Adrenal gland (tissue), 12 donors: ENCODE measurements around the gene AKAP13. TPM values are rescaled to one million over a fixed set of nuclear protein-coding genes. Genes with fewer than 3 reads are reported as not detected.

Experiments used
- DNase-seq, 7 donors: peaks; one replicate each; pipeline ENCODE4 v3.0.0-alpha.2; 2019 to 2020
- H3K27ac ChIP-seq, 5 donors: fragments of 200-600 bp; sonication (generic) in 4 of 5; 1 replicate in 3 of 5; 2 replicates in 2 of 5; pipeline versions ENCODE4 v1.5.1 to v1.8.0; 2016 to 2020; ENCODE audit warnings: mild to moderate bottlenecking in 1 of 5
- H3K27me3 ChIP-seq: fragments of 200-600 bp; 2 replicates; pipeline ENCODE4 v1.8.0; 2021
- H3K36me3 ChIP-seq, 2 donors: fragments of 200-600 bp; replicated peaks in 1 of 2; 1 replicate in 1 of 2; 2 replicates in 1 of 2; pipeline versions ENCODE4 v1.5.1 to v1.8.0; 2018 to 2022
- H3K4me1 ChIP-seq, 2 donors: fragments of 200-600 bp; replicated peaks in 1 of 2; 1 replicate in 1 of 2; 2 replicates in 1 of 2; pipeline versions ENCODE4 v1.5.1 to v1.8.0; 2018 to 2021
- H3K4me3 ChIP-seq, 4 donors: fragments of 200-600 bp; sonication (generic) in 3 of 4; one replicate each; pipeline ENCODE4 v1.5.1; 2016 to 2018
- H3K9me3 ChIP-seq, 3 donors: fragments of 200-600 bp; sonication (generic) in 1 of 3; replicated peaks in 1 of 3; 1 replicate in 2 of 3; 2 replicates in 1 of 3; pipeline versions ENCODE4 v1.5.1 to v1.8.0; 2016 to 2021
- POLR2A ChIP-seq, 2 donors: fragments of 450-650 bp; IDR thresholded peaks; one replicate each; pipeline ENCODE4 v1.6.1; 2017; ENCODE audit warnings: antibody characterized with exemption in 2 of 2, mild to moderate bottlenecking in 2 of 2, moderate library complexity in 1 of 2
- WGBS, 4 donors: extraction: QIAGEN DNeasy Blood & Tissue Kit in 2 of 4; methylation state at CpG; one replicate each; pipeline versions ENCODE4 v1.1.5 to v1.1.7; 2013 to 2017; 5-methylcytosine and 5-hydroxymethylcytosine counted together
- intact Hi-C, 2 donors: fragments of 100-400 bp; cut with DNase I; formaldehyde crosslinking; loops; one replicate each; pipeline versions ENCODE4 v1.14.1 to v1.15.0; 2022 to 2023
- polyA plus RNA-seq, 3 donors: library from polyadenylated mRNA; stranded (reverse); fragments of 200-250 nt in 2 of 3; fragments of 350-450 nt in 1 of 3; fragmentation: Illumina TruSeq in 1 of 3; extraction: RNeasy Lipid Tissue Mini Kit (QIAGEN cat#74804) in 1 of 3; gene quantifications; one replicate each; pipeline ENCODE4 v1.2.3, GENCODE V29; 2013 to 2014
- total RNA-seq, 9 donors: library from RNA; depleted of rRNA in 4 of 9; stranded (reverse); fragments of >200 nt in 4 of 9; fragments of 120-200 nt in 1 of 9; fragmentation: NEBNext Ultra II Directional in 1 of 9; extraction: Animal tissue kit (Norgen Biotek cat#: 25700) in 1 of 9; gene quantifications; one replicate each; pipeline versions ENCODE4 v1.1.0 to v1.2.4, GENCODE V29; 2013 to 2023
- TF ChIP-seq, protein P1 (sequence below), 6 experiments: fragments of 450-650 bp in 4 of 6; fragments of 200-600 bp in 2 of 6; sonication (generic) in 1 of 6; IDR thresholded peaks; 1 replicate in 5 of 6; 2 replicates in 1 of 6; pipeline versions ENCODE4 v1.5.1 to v1.8.0; 2016 to 2021; ENCODE audit warnings: antibody characterized with exemption in 6 of 6, mild to moderate bottlenecking in 2 of 6, moderate library complexity in 1 of 6
- donor health status: healthy with polysubstance abuse.
- donor health status: Bipolar disorder and iron deficiency.
- donor health status: DM: yes; HTN: yes; CAD: no.
- donor health status: DM: no; HTN: no; CAD: no.
- donor health status: DM: no; HTN: no; CAD: no.
- donor health status: DM: yes; HTN: yes; CAD: no.

The AKAP13 gene
- total and polyA plus RNA-seq, 12 donors = 42.7 to 144 (median 89.2) TPM

DNA sequence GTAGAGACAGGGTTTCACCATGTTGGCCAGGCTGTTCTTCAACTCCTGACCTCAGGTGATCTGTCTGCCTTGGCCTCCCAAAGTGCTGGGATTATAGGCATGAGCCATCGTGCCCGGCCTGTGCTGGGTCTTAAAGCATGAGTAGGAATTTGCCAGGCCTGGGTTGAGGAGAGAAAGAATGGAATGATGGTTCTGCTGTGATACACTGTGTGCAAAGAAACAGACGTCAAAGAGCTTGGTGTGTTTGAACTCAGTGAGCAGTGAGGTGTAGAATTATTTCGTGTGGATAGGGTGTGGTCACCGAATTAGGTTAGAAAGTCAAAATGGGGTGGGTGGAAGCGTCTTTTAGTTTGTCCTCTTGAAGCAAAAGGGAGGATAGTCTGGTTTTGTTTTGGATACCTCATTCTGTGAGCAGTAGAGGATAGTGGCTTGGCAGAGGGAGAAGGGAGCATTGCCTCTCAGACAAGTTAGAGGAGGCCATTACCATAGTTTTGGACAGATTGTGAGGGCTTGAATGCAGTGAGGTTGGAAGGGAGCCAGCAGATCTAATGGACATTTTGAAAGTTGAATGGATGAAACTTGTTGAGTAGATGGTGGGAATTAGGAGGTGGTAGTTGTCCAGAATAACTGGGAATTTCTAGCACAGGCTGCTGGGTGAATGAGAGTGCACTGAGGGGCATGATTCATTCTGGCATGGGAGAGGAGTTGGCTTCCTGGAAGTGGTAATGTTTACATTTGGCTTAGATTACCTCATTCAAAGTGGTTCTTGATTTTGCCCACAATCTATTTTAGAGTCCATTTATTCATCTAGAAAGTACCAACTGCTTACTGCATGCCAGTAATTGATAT is 27.2 kb downstream of the AKAP13 start:
- no peak overlapping the region for H3K4me3 ChIP-seq
- H3K36me3 ChIP-seq = no peaks in the 10 kb centered on the region
- intact Hi-C loops = no loop called here
- H3K27ac ChIP-seq = peak overlapping the region in 2 of 5 donors; percentile 26 to 43
- H3K9me3 ChIP-seq = no peaks in the 10 kb centered on the region
- 93 to 96% (median 94%) methylated on average over 6 of the region's 6 CpGs for whole genome bisulfite sequencing, 4 donors
- TF ChIP-seq, protein P1, sequence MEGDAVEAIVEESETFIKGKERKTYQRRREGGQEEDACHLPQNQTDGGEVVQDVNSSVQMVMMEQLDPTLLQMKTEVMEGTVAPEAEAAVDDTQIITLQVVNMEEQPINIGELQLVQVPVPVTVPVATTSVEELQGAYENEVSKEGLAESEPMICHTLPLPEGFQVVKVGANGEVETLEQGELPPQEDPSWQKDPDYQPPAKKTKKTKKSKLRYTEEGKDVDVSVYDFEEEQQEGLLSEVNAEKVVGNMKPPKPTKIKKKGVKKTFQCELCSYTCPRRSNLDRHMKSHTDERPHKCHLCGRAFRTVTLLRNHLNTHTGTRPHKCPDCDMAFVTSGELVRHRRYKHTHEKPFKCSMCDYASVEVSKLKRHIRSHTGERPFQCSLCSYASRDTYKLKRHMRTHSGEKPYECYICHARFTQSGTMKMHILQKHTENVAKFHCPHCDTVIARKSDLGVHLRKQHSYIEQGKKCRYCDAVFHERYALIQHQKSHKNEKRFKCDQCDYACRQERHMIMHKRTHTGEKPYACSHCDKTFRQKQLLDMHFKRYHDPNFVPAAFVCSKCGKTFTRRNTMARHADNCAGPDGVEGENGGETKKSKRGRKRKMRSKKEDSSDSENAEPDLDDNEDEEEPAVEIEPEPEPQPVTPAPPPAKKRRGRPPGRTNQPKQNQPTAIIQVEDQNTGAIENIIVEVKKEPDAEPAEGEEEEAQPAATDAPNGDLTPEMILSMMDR (IDR thresholded peaks at IDR 0.05) = no peak
- TF ChIP-seq POLR2A (IDR thresholded peaks at IDR 0.05) = no peak
- H3K27me3 ChIP-seq = no peaks in the 10 kb centered on the region
- peak in 3 of 7 donors; percentile 10 to 50 (median 30) for DNase-seq
- peaks cover 16 to 51% of the 10 kb centered on the region in 2 donors for H3K4me1 ChIP-seq

DNA sequence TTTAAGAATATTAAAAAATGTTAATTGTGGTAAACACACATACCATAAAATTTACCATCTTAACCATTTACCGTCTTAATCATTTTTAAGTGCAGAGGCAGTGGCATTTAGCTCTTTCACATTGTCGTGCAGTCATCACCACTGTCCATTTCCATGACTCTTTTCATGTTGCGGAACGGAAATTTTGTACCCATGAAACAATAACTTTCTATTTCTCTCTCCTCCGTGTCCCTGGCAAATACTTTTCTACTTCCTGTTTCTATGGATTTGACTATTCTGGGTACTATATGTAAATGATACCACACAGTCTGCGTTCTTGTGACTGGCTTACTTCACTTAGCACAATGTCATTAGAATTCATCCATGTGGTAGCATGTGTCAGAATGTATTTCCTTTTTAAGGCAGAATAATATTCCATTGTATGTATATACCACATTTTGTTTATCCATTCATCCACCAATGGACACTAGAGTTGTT is 27.9 kb downstream of the AKAP13 start:
- TF ChIP-seq POLR2A (IDR thresholded peaks at IDR 0.05) = no peak
- TF ChIP-seq, protein P1 (IDR thresholded peaks at IDR 0.05) = no peak
- Histone ChIP-seq H3K27ac (peak overlapping the region in 2 of 5 donors; percentile 26 to 43), H3K9me3 (no peaks in the 10 kb centered on the region), H3K27me3 (no peaks in the 10 kb centered on the region), H3K4me1 (peaks cover 21 to 53% of the 10 kb centered on the region in 2 donors), H3K36me3 (no peaks in the 10 kb centered on the region), H3K4me3 (no peak overlapping the region)
- DNase-seq = no peak
- intact Hi-C loops = no loop called here
- WGBS, 4 donors = 75 to 84% (median 81%) methylated on average over 6 of the region's 6 CpGs

DNA sequence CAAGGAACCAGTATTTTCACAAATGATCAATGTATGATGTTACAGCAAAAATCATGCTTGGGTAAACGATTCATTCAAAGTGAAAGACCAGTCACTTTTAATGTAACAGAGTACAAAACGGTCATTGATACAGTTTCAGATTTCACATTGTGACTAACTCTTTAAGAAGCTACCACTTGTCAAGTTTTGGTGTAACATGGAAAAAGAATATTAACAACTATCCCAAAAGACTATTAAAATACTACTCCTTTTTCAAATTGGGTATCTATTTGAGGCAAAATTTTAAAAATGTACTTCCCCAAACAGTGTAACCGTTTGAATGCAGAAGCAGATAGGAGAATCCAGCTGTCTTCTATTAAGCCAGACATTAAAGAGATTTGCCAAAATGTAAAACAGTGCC is 31.7 kb downstream of the AKAP13 start:
- no peaks in the 10 kb centered on the region for H3K36me3 ChIP-seq
- no peak overlapping the region for H3K4me3 ChIP-seq
- peak overlapping the region in 1 of 5 donors; percentile 6 for H3K27ac ChIP-seq
- WGBS, 4 donors = 41 to 45% (median 43%) methylated on average over 3 of the region's 3 CpGs
- intact Hi-C loops = loop anchor here in 1 of 2 donors (10.0 kb wide), 1 partner anchor 87 kb away; no protein-coding TSS in a partner anchor
- DNase-seq = no peak
- peaks cover 10 to 50% of the 10 kb centered on the region in 2 donors for H3K4me1 ChIP-seq
- TF ChIP-seq, protein P1 (IDR thresholded peaks at IDR 0.05) = no peak
- no peak for TF ChIP-seq POLR2A (IDR thresholded peaks at IDR 0.05)
- no peaks in the 10 kb centered on the region for H3K9me3 ChIP-seq
- H3K27me3 ChIP-seq = no peaks in the 10 kb centered on the region

DNA sequence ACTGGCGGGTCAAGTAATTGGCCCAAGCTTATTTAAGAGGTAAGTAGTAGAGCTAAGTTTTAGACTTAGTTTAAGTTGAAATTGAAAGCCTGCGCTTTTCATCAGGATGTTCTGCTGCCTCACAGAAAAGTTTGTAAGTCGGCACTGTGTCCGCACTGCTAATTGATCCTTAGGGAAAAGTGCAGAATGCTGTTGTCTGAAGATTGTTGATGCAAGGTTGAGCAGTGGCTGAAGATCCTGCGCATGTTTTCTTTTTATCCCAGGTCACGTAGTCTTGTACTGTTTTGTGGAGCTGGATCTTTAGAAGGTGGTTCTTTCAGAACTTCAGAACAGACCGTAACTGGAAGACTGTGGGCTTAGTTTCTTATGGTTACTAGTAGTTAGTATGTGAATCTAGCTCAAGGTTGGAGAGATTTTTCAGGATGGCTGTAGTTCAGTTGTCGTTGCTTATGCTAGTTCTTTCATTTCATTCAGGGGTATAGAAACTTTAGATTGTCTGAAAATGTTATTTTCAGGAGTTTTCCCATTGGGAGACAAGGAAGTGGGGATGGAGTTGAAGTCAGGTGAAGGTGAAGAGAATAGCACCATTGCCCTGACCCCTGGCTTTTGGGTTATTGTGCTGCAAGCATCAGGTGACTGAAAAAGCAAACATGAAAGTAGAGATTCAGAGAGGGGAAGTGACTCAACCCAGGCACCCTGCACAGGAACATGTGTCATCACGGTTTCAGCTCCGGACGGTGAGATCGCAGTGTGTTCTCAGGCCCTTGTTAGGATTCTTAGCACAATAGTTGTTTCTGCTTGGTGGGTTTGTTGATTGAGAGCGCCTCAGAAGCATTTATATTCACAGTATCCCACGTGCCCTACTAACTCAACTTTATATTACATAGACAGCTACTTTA is 32.8 kb downstream of the AKAP13 start:
- no peaks in the 10 kb centered on the region for H3K9me3 ChIP-seq
- 48 to 56% (median 52%) methylated on average over 14 of the region's 14 CpGs for WGBS, 4 donors
- intact Hi-C loops = loop anchor here in 1 of 2 donors (10.0 kb wide), 1 partner anchor 88 kb away; no protein-coding TSS in a partner anchor
- no peak overlapping the region for H3K4me3 ChIP-seq
- peak; percentile 44 to 88 (median 79) for DNase-seq
- peak in 1 of 2 donors; percentile 20 for TF ChIP-seq POLR2A (IDR thresholded peaks at IDR 0.05)
- TF ChIP-seq, protein P1 (IDR thresholded peaks at IDR 0.05) = no peak
- peak overlapping the region in 3 of 5 donors; percentile 40 to 69 (median 63) for H3K27ac ChIP-seq
- H3K4me1 ChIP-seq = peaks cover 15 to 45% of the 10 kb centered on the region in 2 donors
- no peaks in the 10 kb centered on the region for H3K27me3 ChIP-seq
- no peaks in the 10 kb centered on the region for H3K36me3 ChIP-seq
